GM13977 (cell line): ENCODE results near the gene PLK3.

Experiments used
- DNase-seq: peaks from one replicate; pipeline ENCODE4 v3.0.0; 2012; ENCODE audit warnings: low spot score
- CTCF ChIP-seq: IDR thresholded peaks from 2 replicates; pipeline ENCODE4 v1.5.1; 2012; ENCODE audit warnings: mild to moderate bottlenecking, control low read depth; ENCODE audit not compliant: insufficient read depth; ENCODE audit errors: extremely low read depth, missing control alignments
- in situ Hi-C: fragments of 300-500 bp; cut with MboI; formaldehyde crosslinking; loops from one replicate; pipeline ENCODE4 v1.12.0; 2022; ENCODE audit warnings: low sequenced_read_pairs, low pct_unique_long_range_greater_than_20kb, mixed read lengths, inconsistent platforms; ENCODE audit not compliant: unreplicated experiment

PLK3 gene

DNA sequence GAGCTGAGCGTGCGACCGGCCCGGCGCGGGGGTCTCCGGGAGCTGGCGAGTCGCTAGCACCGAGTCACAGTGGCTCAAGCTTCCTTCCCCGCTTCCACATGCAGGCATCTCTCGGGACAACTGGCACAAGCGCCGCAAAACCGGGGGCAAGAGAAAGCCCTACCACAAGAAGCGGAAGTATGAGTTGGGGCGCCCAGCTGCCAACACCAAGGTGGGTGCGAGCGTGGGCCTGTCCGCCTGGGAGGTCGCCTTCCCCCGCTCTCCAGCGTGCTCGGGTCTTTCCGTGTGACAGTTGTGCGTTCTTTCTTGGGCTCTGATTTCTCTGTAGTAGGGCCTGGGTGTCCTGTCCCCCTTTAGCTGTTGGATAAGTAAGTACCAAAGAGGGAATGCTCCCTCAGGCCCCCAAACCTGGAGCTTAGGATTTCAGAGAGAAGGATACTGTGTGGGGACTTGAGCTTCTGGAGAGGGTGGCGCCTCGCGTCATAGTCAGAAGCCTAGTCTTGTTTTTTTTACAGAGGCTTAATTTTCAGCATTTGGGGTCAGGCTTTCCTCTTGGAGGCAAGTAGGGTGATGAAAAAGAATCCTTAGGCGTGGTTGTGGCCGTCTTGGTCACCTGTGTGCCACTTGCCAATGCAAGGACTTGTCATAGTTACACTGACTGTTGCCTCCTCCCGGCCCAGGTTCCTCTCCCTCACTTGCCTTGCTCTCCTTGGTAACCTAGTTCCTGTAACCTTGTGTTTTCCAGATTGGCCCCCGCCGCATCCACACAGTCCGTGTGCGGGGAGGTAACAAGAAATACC, 24.0 kb upstream of the PLK3 start:
- no peak for DNase-seq
- in situ Hi-C loops = no loop called here
- TF ChIP-seq CTCF = no peak

DNA sequence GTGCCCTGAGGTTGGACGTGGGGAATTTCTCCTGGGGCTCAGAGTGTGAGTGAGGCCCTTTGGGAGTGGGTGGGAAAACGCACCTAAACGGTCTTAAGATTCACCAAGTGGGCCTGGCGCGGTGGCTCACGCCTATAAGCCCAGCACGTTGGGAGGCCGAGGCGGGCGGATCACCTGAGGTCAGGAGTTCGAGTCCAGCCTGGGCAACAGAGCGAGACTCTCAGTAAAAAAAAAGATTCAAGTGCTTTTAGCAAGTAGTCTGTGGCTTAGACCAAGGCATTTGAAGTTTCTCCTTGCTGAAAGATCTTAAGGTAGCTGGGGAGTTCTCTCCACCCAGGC, 23.5 kb upstream of the PLK3 start:
- in situ Hi-C loops = no loop called here
- no peak for DNase-seq
- no peak for TF ChIP-seq CTCF

DNA sequence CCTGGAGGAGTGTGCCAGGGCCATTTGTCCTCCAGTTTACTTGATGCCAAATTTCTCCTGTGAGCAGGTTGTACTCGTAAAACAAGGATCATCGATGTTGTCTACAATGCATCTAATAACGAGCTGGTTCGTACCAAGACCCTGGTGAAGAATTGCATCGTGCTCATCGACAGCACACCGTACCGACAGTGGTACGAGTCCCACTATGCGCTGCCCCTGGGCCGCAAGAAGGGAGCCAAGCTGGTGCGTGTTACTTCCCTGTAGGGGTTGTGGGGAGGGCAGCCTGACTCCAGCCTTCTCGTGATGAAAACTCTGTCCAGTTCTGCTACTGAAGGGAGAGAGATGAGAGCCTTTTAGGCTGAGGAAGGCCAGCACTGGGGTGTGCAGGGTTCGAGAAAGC, 22.6 kb upstream of the PLK3 start:
- DNase-seq = no peak
- TF ChIP-seq CTCF = no peak
- in situ Hi-C loops = no loop called here

- no peak for DNase-seq
- no peak for TF ChIP-seq CTCF
Measured at GRCh38 chr1:44777969-44778635, 22.1 kb upstream of the PLK3 start.

DNA sequence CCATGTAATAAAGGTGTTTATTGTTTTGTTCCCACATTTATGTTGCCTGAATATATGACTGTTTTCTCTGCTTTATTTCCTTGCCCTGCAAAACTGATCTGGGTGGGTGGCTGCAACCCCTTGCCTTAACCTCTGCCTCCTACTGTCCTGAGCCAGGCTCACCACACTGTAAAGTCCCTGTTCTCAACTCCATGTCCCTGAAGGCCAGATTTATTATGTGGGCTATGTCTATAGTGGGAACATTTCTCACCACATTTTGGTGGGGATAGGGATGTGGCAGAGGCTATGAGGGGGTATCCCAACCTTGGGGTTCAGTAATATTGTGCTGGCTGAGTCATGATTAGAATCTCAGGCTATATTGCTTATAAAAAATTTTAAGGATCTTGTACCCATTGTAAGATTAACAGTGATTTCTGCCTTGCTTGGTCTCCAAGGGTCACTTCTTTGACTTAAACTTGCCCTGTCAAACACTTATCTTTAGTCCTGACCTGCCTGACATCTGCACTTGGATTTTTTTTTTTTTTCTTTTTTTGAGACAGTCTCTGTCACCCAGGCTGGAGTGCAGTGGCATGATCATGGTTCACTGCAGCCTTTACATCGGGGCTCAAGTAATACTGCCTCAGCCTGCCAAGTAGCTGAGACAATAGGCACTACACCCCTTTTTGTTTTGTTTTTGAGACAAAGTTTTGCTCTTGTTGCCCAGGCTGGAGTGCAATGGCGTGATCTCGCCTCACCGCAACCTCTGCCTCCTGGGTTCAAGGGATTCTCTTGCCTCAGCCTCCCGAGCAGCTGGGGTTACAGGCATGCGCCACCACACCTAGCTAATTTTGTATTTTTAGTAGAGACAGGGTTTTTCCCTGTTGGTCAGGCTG, 21.2 kb upstream of the PLK3 start:
- no peak for DNase-seq
- in situ Hi-C loops = no loop called here

More at GRCh38 chr1:44777969-44778635, 22.1 kb upstream of the PLK3 start:
- in situ Hi-C loops = no loop called here

More for the DNA sequence above, 21.2 kb upstream of the PLK3 start:
- no peak for TF ChIP-seq CTCF
